ENCODE measurements around the gene PRIM2.
"Not testable (repeated sequence)": the region's sequence is repeated elsewhere in the genome, so short reads cannot be mapped to it uniquely, and the experiment has no call there.

GRCh38 chr6:57696382-57696781, 379.0 kb downstream of the PRIM2 start:
- TF ChIP-seq CTCF, POLR2A (IDR thresholded peaks at IDR 0.05): not testable (repeated sequence)

Data from thyroid gland (tissue), 4 donors.